GM12878 (cell line): Measurements from ENCODE around the gene PIP. TPM values are rescaled to one million over a fixed set of nuclear protein-coding genes. Genes with fewer than 3 reads are reported as not detected.

Experiments
- ATAC-seq: fragments of 200-7000 bp; cut with Tn5 transposase; 3 replicates; pipeline ENCODE4 v1.9.1; 2020; ENCODE audit warnings: mild to moderate bottlenecking, moderate library complexity
- BruUV-seq: library from RNA; stranded (reverse); fragments of 400-500 nt; replicated peaks from 2 replicates; lab custom pipeline; 2021; lab: Mats Ljungman, UMichigan
- CTCF ChIA-PET: fragments of 300-600 bp; sonication (Branson Sonifier 250); formaldehyde crosslinking; extraction: SDS; loops from one replicate; lab custom pipeline; 2021; ENCODE audit warnings: inconsistent platforms; lab: Yijun Ruan, JAX
- POLR2A ChIA-PET: fragments of 350-600 bp; formaldehyde crosslinking; extraction: SDS; loops from one replicate; lab custom pipeline; 2021; ENCODE audit warnings: inconsistent platforms; lab: Charles Lee
- RAD21 ChIA-PET: fragments of 300-600 bp; sonication (Branson Sonifier 250); formaldehyde crosslinking; loops from one replicate; lab custom pipeline; 2023; ENCODE audit warnings: antibody characterized with exemption; ENCODE audit not compliant: unreplicated experiment; lab: Charles Lee
- SMC1A ChIA-PET: fragments of 300-600 bp; sonication (Branson Sonifier 250); formaldehyde crosslinking; loops from one replicate; lab custom pipeline; 2023; ENCODE audit not compliant: unreplicated experiment, uncharacterized antibody; lab: Charles Lee
- DNase-seq: peaks from one replicate; pipeline ENCODE4 v3.0.0-alpha.2; 2011; ENCODE audit warnings: low read depth, low spot score
- FAIRE-seq: peaks from 3 replicates; lab custom pipeline; 2011; peaks lifted over from hg19 to GRCh38; lab: Jason Lieb, UNC
- H2AFZ ChIP-seq: 2 replicates; pipeline ENCODE4 v1.6.0; 2011; ENCODE audit warnings: low read depth, low read length, control low read depth; ENCODE audit not compliant: control insufficient read depth
- H3K27ac ChIP-seq: 2 replicates; pipeline ENCODE4 v1.5.1; 2011; ENCODE audit warnings: control low read depth; ENCODE audit not compliant: control insufficient read depth, insufficient read depth
- H3K27me3 ChIP-seq, 2 experiments: replicated peaks in 1 of 2; 2 replicates each; pipeline versions ENCODE4 v1.6.0 to v1.6.1; 2011; ENCODE audit warnings: low read length in 1 of 2; ENCODE audit not compliant: control insufficient read depth in 2 of 2, insufficient read depth in 2 of 2
- H3K36me3 ChIP-seq, 2 experiments: 2 replicates each; pipeline ENCODE4 v1.5.1; 2011; ENCODE audit warnings: low read length in 1 of 2; ENCODE audit not compliant: control insufficient read depth in 2 of 2, insufficient read depth in 2 of 2
- H3K4me1 ChIP-seq: 2 replicates; pipeline ENCODE4 v1.6.1; 2011; ENCODE audit warnings: mild to moderate bottlenecking, low read length, moderate library complexity, mixed read lengths; ENCODE audit not compliant: control insufficient read depth, insufficient read depth
- H3K4me2 ChIP-seq: 2 replicates; pipeline ENCODE4 v1.6.0; 2011; ENCODE audit warnings: control low read depth; ENCODE audit not compliant: control insufficient read depth, insufficient read depth
- H3K4me3 ChIP-seq: fragments of 200-600 bp; sonication (generic); 2 replicates; pipeline ENCODE4 v1.5.1; 2016
- H3K79me2 ChIP-seq: 2 replicates; pipeline ENCODE4 v1.6.0; 2011; ENCODE audit warnings: low read length; ENCODE audit not compliant: control insufficient read depth, insufficient read depth
- H3K9ac ChIP-seq: 2 replicates; pipeline ENCODE4 v1.8.0; 2011; ENCODE audit warnings: low read length, control low read depth, mixed read lengths; ENCODE audit not compliant: control insufficient read depth, insufficient read depth
- H3K9me3 ChIP-seq: replicated peaks from 3 replicates; pipeline ENCODE4 v1.5.1; 2011; ENCODE audit warnings: mild to moderate bottlenecking, low read length; ENCODE audit not compliant: control insufficient read depth, insufficient read depth
- H4K20me1 ChIP-seq: 2 replicates; pipeline ENCODE4 v1.6.0; 2011; ENCODE audit not compliant: control insufficient read depth, insufficient read depth
- ATF3 ChIP-seq: IDR thresholded peaks from 2 replicates; pipeline ENCODE4 v1.6.1; 2011; ENCODE audit warnings: low read depth, mild to moderate bottlenecking, low read length, moderate library complexity, borderline replicate concordance; ENCODE audit errors: extremely low read depth
- CUX1 ChIP-seq: IDR thresholded peaks from 2 replicates; pipeline ENCODE4 v1.6.1; 2012; ENCODE audit warnings: improper control_type of control experiment, low read depth, low read length; ENCODE audit not compliant: insufficient replicate concordance
- EZH2 ChIP-seq: IDR thresholded peaks from 2 replicates; pipeline ENCODE4 v1.6.1; 2012; ENCODE audit warnings: low read depth, mild to moderate bottlenecking, control low read depth, inconsistent platforms, low read length, borderline replicate concordance; ENCODE audit not compliant: control insufficient read depth
- IRF4 ChIP-seq: IDR thresholded peaks from 2 replicates; pipeline ENCODE4 v1.6.1; 2011; ENCODE audit warnings: low read depth, low read length
- KAT2A ChIP-seq: conservative IDR thresholded peaks from 2 replicates; pipeline ENCODE4 v1.6.1; 2011; ENCODE audit warnings: low read depth, low read length; ENCODE audit not compliant: control insufficient read depth
- POU2F2 ChIP-seq: IDR thresholded peaks from 3 replicates; pipeline ENCODE4 v1.6.1; 2011; ENCODE audit warnings: low read depth, mild to moderate bottlenecking, low read length, borderline replicate concordance
- PRDM15 ChIP-seq: fragments of 450-650 bp; formaldehyde crosslinking; IDR thresholded peaks from 2 replicates; pipeline ENCODE4 v1.4.0; 2020; ENCODE audit warnings: mild to moderate bottlenecking, moderate library complexity
- RFX5 ChIP-seq: IDR thresholded peaks from 2 replicates; pipeline ENCODE4 v1.6.1; 2011; ENCODE audit warnings: low read depth, low read length, improper control_type of control experiment
- SMAD5 ChIP-seq: IDR thresholded peaks from 2 replicates; pipeline ENCODE4 v1.6.1; 2016; ENCODE audit warnings: antibody characterized with exemption, low read depth
- SUZ12 ChIP-seq: fragments of 200-600 bp; sonication (generic); IDR thresholded peaks from one replicate; pipeline ENCODE4 v1.6.1; 2018; ENCODE audit warnings: antibody characterized with exemption, mild to moderate bottlenecking; ENCODE audit not compliant: unreplicated experiment
- TCF12 ChIP-seq: IDR thresholded peaks from 2 replicates; pipeline ENCODE4 v1.6.1; 2011; ENCODE audit warnings: low read depth, mild to moderate bottlenecking, low read length
- ZBED1 ChIP-seq: IDR thresholded peaks from 2 replicates; pipeline ENCODE4 v1.6.1; 2016; ENCODE audit warnings: borderline replicate concordance
- ZZZ3 ChIP-seq: IDR thresholded peaks from 2 replicates; pipeline ENCODE4 v1.6.1; 2011; ENCODE audit warnings: low read depth; ENCODE audit not compliant: control insufficient read depth, insufficient read length
- WGBS: methylation state at CpG from one replicate; pipeline ENCODE4 v1.1.6; 2016; ENCODE audit warnings: low lambda C conversion rate; ENCODE audit not compliant: insufficient replicate concordance, insufficient coverage; ENCODE audit errors: missing lambda C conversion rate; 5-methylcytosine and 5-hydroxymethylcytosine counted together
- in situ Hi-C: fragments of 300-500 bp; cut with MboI; formaldehyde crosslinking; loops from 9 replicates; pipeline ENCODE4 v1.14.3; 2018; ENCODE audit warnings: mixed read lengths
- intact Hi-C: fragments of 100-400 bp; cut with micrococcal nuclease; formaldehyde crosslinking; loops from one replicate; pipeline ENCODE4 v1.14.2; 2022; ENCODE audit not compliant: unreplicated experiment
- polyA plus RNA-seq, 11 experiments: library from polyadenylated mRNA; depleted of rRNA in 4 of 11; unstranded in 6 of 11; stranded (reverse) in 5 of 11; fragments of >200 nt; fragmentation: Nextera tagmentation in 4 of 11; fragmentation: Illumina TruSeq in 1 of 11; extraction: Ambion mirVana in 4 of 11; extraction: Trizol in 1 of 11; gene quantifications; 1 replicate in 1 of 11; 2 replicates in 10 of 11; pipeline versions ENCODE4 v1.2.1 to v1.2.3, GENCODE V29; 2011 to 2016; ENCODE audit warnings: inconsistent platforms in 2 of 11, missing spikeins in 2 of 11, low read depth in 1 of 11
- total RNA-seq, 4 experiments: library from RNA; depleted of rRNA in 3 of 4; stranded (reverse); fragments of >200 nt in 3 of 4; fragmentation: Illumina TruSeq in 1 of 4; extraction: Trizol in 1 of 4; gene quantifications; 2 replicates each; pipeline versions ENCODE4 v1.2.1 to v1.2.3, GENCODE V29; 2013 to 2021

Gene PIP
- total and polyA plus RNA-seq, 10 of the 15 experiments (the other 5 are each of a cell fraction or from before 2014, with no cell fraction given) = not detected

GRCh38 chr7:143185551-143185950, 53.7 kb downstream of the PIP start (continued):
- no peak for TF ChIP-seq EZH2
- no peak for TF ChIP-seq TCF12
- no peak for TF ChIP-seq IRF4
- no peak for TF ChIP-seq ZZZ3

- no peak for TF ChIP-seq KAT2A
- TF ChIP-seq SUZ12 = no peak
- no peak for TF ChIP-seq ATF3
- TF ChIP-seq CUX1 = no peak
- no peak for TF ChIP-seq SMAD5
- no peak for TF ChIP-seq PRDM15 (CRISPR knock-in tag)
- TF ChIP-seq ZBED1 = no peak
- no peak for TF ChIP-seq POU2F2
- no peak for TF ChIP-seq RFX5
- intact Hi-C loops (no loop called here), in situ Hi-C loops (no loop called here)
- H4K20me1 ChIP-seq = no peaks in the 10 kb centered on the region
- no peak overlapping the region for H2AFZ ChIP-seq
- H3K36me3 ChIP-seq = no peaks in the 10 kb centered on the region
- no peak overlapping the region for H3K9ac ChIP-seq
- ChIA-PET RAD21 (no interaction called here), POLR2A (no interaction called here), CTCF (interaction anchor here (1.4 to 1.7 kb wide), 3 partner anchors 26 to 185 kb away, joined by 3 to 8 read pairs (median 5); no protein-coding TSS in a partner anchor), SMC1A (interaction anchor here (3.0 kb wide), 1 partner anchor 26 kb away, joined by 9 read pairs; no protein-coding TSS in a partner anchor)
- BruUV-seq = no TSS peak
- no peaks in the 10 kb centered on the region for H3K9me3 ChIP-seq
- no peaks in the 10 kb centered on the region for H3K4me1 ChIP-seq
- H3K4me3 ChIP-seq = no peak overlapping the region
- no peak overlapping the region for H3K4me2 ChIP-seq
- no peak for DNase-seq
- no peak for ATAC-seq
- no peaks in the 10 kb centered on the region for H3K79me2 ChIP-seq
- H3K27me3 ChIP-seq = no peaks in the 10 kb centered on the region
- no peak overlapping the region for H3K27ac ChIP-seq
- FAIRE-seq = no peak
- 39% methylated on average over 6 of the region's 6 CpGs for WGBS
These were observed 57.1 kb downstream of the PIP start for GRCh38 chr7:143188994-143189393.
